Measurements from ENCODE around the gene MRPL19. TPM values are rescaled to one million over a fixed set of nuclear protein-coding genes. Genes with fewer than 3 reads are reported as not detected.

Gene MRPL19
- total RNA-seq, 4 donors from 2014 or later: 34.8 to 83.9 (median 57.6) TPM

GRCh38 chr2:75736276-75736675 is 89.7 kb downstream of the MRPL19 start:
- H3K4me3 ChIP-seq (replicated peaks in 1 of 3): no peak overlapping the region
- no peak overlapping the region for H3K27ac ChIP-seq
- H3K4me1 ChIP-seq: no peaks in the 10 kb centered on the region
- intact Hi-C loops (cut with DNase I): no loop called here
- no peaks in the 10 kb centered on the region for H3K27me3 ChIP-seq
- TF ChIP-seq POLR2A (IDR thresholded peaks at IDR 0.05): no peak
- TF ChIP-seq, protein P1, sequence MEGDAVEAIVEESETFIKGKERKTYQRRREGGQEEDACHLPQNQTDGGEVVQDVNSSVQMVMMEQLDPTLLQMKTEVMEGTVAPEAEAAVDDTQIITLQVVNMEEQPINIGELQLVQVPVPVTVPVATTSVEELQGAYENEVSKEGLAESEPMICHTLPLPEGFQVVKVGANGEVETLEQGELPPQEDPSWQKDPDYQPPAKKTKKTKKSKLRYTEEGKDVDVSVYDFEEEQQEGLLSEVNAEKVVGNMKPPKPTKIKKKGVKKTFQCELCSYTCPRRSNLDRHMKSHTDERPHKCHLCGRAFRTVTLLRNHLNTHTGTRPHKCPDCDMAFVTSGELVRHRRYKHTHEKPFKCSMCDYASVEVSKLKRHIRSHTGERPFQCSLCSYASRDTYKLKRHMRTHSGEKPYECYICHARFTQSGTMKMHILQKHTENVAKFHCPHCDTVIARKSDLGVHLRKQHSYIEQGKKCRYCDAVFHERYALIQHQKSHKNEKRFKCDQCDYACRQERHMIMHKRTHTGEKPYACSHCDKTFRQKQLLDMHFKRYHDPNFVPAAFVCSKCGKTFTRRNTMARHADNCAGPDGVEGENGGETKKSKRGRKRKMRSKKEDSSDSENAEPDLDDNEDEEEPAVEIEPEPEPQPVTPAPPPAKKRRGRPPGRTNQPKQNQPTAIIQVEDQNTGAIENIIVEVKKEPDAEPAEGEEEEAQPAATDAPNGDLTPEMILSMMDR (IDR thresholded peaks at IDR 0.05): no peak
- 66 to 85% methylated on average over 4 of the region's 4 CpGs for WGBS, 2 donors
- no peaks in the 10 kb centered on the region for H3K36me3 ChIP-seq
- no peaks in the 10 kb centered on the region for H3K9me3 ChIP-seq
- DNase-seq: no peak

DNA sequence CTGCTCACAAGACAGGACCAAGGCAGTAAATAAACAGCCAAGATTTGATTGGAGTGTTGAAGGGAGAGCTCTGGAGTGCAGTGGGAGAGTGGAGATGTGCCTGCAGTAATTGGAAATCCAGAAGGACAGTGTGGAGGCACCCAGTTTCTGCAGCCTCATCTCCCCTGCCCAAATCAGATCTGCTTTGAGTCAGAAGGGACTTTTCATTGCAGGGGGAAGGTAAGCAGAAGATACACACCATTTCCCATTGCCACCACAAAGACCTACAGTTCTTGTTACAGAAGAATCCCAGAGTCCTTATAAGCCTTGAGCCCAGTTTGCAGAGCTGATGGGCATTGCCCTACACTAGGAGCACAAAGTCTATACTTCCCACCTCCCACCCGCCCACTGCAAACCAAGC is 91.4 kb downstream of the MRPL19 start:
- Histone ChIP-seq H3K36me3 (no peaks in the 10 kb centered on the region), H3K4me1 (no peaks in the 10 kb centered on the region), H3K27ac (no peak overlapping the region), H3K9me3 (no peaks in the 10 kb centered on the region), H3K27me3 (no peaks in the 10 kb centered on the region), H3K4me3 (replicated peaks in 1 of 3) (no peak overlapping the region)
- no peak for DNase-seq
- WGBS, 2 donors: 89 to 100% methylated on average over 1 of the region's 1 CpG
- intact Hi-C loops (cut with DNase I): no loop called here
- no peak for TF ChIP-seq POLR2A (IDR thresholded peaks at IDR 0.05)
- TF ChIP-seq, protein P1 (IDR thresholded peaks at IDR 0.05): no peak

Small RNA genes lying within 50 kb of the gene (small RNA-seq; reads per million reads assigned to genes)
- not detected for gene RF00012

Other genes with a start within 250 kb of the MRPL19 start
- gene EVA1A, start 85.8 kb upstream of the MRPL19 start, total RNA-seq: 10 to 100 TPM in 3 of 4 donors, 1 to 10 TPM in 1; 3.6 to 19.8 (median 12.3) TPM
- gene GCFC2, start 64.1 kb downstream of the MRPL19 start, total RNA-seq: 10 to 100 TPM; 38.2 to 47.8 (median 43.0) TPM

All from thyroid gland (tissue), 4 donors.